ENCODE results near the gene FGFR3. TPM values are rescaled to one million over a fixed set of nuclear protein-coding genes. Genes with fewer than 3 reads are reported as not detected.

Gene FGFR3
- total RNA-seq, 4 donors from 2014 or later = 45.4 to 168 (median 92.4) TPM

GRCh38 chr4:1763550-1764080 is 29.5 kb upstream of the FGFR3 start:
- Histone ChIP-seq H3K36me3 (no peaks in the 10 kb centered on the region), H3K9me3 (no peaks in the 10 kb centered on the region), H3K27me3 (peaks cover 0 to 14% of the 10 kb centered on the region in 2 donors), H3K27ac (no peak overlapping the region), H3K4me1 (peaks cover 0 to 24% (median 10%) of the 10 kb centered on the region in 4 donors), H3K4me3 (peak overlapping the region in 2 of 4 donors; percentile 28 to 35)
- peak in 1 of 3 donors; percentile 58 for DNase-seq
- no peak for TF ChIP-seq POLR2A (IDR thresholded peaks at IDR 0.05)
- TF ChIP-seq CTCF (IDR thresholded peaks at IDR 0.05) = no peak

- no peak overlapping the region for H3K27ac ChIP-seq
- no peaks in the 10 kb centered on the region for H3K36me3 ChIP-seq
- no peak for DNase-seq
- H3K27me3 ChIP-seq = peaks cover 0 to 18% of the 10 kb centered on the region in 2 donors
- H3K4me1 ChIP-seq = peaks cover 0 to 24% (median 10%) of the 10 kb centered on the region in 4 donors
- no peak overlapping the region for H3K4me3 ChIP-seq
- no peaks in the 10 kb centered on the region for H3K9me3 ChIP-seq
- TF ChIP-seq POLR2A (IDR thresholded peaks at IDR 0.05) = no peak
- TF ChIP-seq CTCF (IDR thresholded peaks at IDR 0.05) = no peak
These were observed 28.4 kb upstream of the FGFR3 start for GRCh38 chr4:1764670-1765069.

- H3K9me3 ChIP-seq = no peaks in the 10 kb centered on the region
- no peak overlapping the region for H3K27ac ChIP-seq
- DNase-seq = no peak
- peaks cover 0 to 24% (median 10%) of the 10 kb centered on the region in 4 donors for H3K4me1 ChIP-seq
- TF ChIP-seq CTCF (IDR thresholded peaks at IDR 0.05) = no peak
- no peak for TF ChIP-seq POLR2A (IDR thresholded peaks at IDR 0.05)
- no peaks in the 10 kb centered on the region for H3K36me3 ChIP-seq
- H3K27me3 ChIP-seq = peaks cover 0 to 18% of the 10 kb centered on the region in 2 donors
- no peak overlapping the region for H3K4me3 ChIP-seq
These were observed 27.6 kb upstream of the FGFR3 start for GRCh38 chr4:1765409-1766072.

- Histone ChIP-seq H3K4me1 (peaks cover 0 to 24% (median 10%) of the 10 kb centered on the region in 4 donors), H3K9me3 (no peaks in the 10 kb centered on the region), H3K27me3 (peaks cover 0 to 18% of the 10 kb centered on the region in 2 donors), H3K36me3 (no peaks in the 10 kb centered on the region), H3K4me3 (peak overlapping the region; percentile 33 to 65 (median 54)), H3K27ac (no peak overlapping the region)
- TF ChIP-seq POLR2A (IDR thresholded peaks at IDR 0.05) (no peak), CTCF (IDR thresholded peaks at IDR 0.05) (no peak)
- no peak for DNase-seq
These were observed 26.7 kb upstream of the FGFR3 start for GRCh38 chr4:1766106-1767060.

GRCh38 chr4:1767061-1767769 is 25.9 kb upstream of the FGFR3 start:
- no peaks in the 10 kb centered on the region for H3K36me3 ChIP-seq
- TF ChIP-seq POLR2A (IDR thresholded peaks at IDR 0.05) = no peak
- TF ChIP-seq CTCF (IDR thresholded peaks at IDR 0.05) = no peak
- H3K27me3 ChIP-seq = peaks cover 0 to 18% of the 10 kb centered on the region in 2 donors
- H3K4me1 ChIP-seq = peaks cover 0 to 24% (median 10%) of the 10 kb centered on the region in 4 donors
- no peak overlapping the region for H3K27ac ChIP-seq
- peak overlapping the region; percentile 33 to 65 (median 54) for H3K4me3 ChIP-seq
- no peaks in the 10 kb centered on the region for H3K9me3 ChIP-seq
- DNase-seq = peak in 1 of 3 donors; percentile 25

Measured in Peyer's patch (tissue), 4 donors.